H1 (cell line): ENCODE measurements around the gene ERC1. TPM values are rescaled to one million over a fixed set of nuclear protein-coding genes. Genes with fewer than 3 reads are reported as not detected.

ENCODE experiments used
- CTCF ChIA-PET: fragments of 300-600 bp; sonication (Branson Sonifier 250); formaldehyde crosslinking; loops from one replicate; lab custom pipeline; 2021; ENCODE audit not compliant: partially characterized antibody; lab: Charles Lee
- POLR2A ChIA-PET: fragments of 300-600 bp; sonication (Branson Sonifier 250); formaldehyde crosslinking; loops from one replicate; lab custom pipeline; 2021; ENCODE audit warnings: inconsistent platforms; ENCODE audit not compliant: partially characterized antibody; lab: Charles Lee
- DNase-seq, 2 experiments: peaks; one replicate each; pipeline versions ENCODE4 v3.0.0 to v3.0.0-alpha.2; 2010 to 2022; ENCODE audit warnings: low spot score in 2 of 2, low read depth in 1 of 2, mixed read lengths in 1 of 2
- FAIRE-seq: peaks from 2 replicates; lab custom pipeline; 2011; peaks lifted over from hg19 to GRCh38; lab: Jason Lieb, UNC
- H2AFZ ChIP-seq: 2 replicates; pipeline ENCODE4 v1.8.1; 2012; ENCODE audit warnings: low read length, inconsistent platforms
- H2AK5ac ChIP-seq: 2 replicates; pipeline ENCODE4 v1.6.1; 2013; ENCODE audit warnings: low read depth, low read length
- H2BK120ac ChIP-seq: replicated peaks from 2 replicates; pipeline ENCODE3; 2013; ENCODE audit warnings: low read depth, low read length, inconsistent platforms
- H2BK12ac ChIP-seq: 2 replicates; pipeline ENCODE4 v1.6.1; 2013; ENCODE audit warnings: low read depth, low read length
- H2BK15ac ChIP-seq: 2 replicates; pipeline ENCODE4 v1.6.1; 2013; ENCODE audit warnings: low read length
- H2BK20ac ChIP-seq: 2 replicates; pipeline ENCODE4 v1.6.1; 2013; ENCODE audit warnings: low read length
- H2BK5ac ChIP-seq: 2 replicates; pipeline ENCODE4 v1.6.1; 2013; ENCODE audit warnings: low read depth, low read length
- H3K14ac ChIP-seq: 2 replicates; pipeline ENCODE4 v1.6.1; 2013; ENCODE audit warnings: inconsistent platforms; ENCODE audit not compliant: insufficient read length
- H3K18ac ChIP-seq: 2 replicates; pipeline ENCODE4 v1.6.1; 2013; ENCODE audit warnings: low read length; ENCODE audit errors: extremely low read depth
- H3K23ac ChIP-seq: 2 replicates; pipeline ENCODE4 v1.6.1; 2013; ENCODE audit warnings: inconsistent platforms; ENCODE audit not compliant: insufficient read length
- H3K23me2 ChIP-seq: 2 replicates; pipeline ENCODE4 v1.6.1; 2013; ENCODE audit warnings: low read depth, low read length
- H3K27ac ChIP-seq: 2 replicates; pipeline ENCODE4 v1.6.1; 2011; ENCODE audit warnings: low read depth, low read length, inconsistent platforms
- H3K27me3 ChIP-seq, 4 experiments: replicated peaks in 1 of 4; 1 replicate in 1 of 4; 2 replicates in 3 of 4; pipeline versions ENCODE4 v1.6.1 to v1.8.1; 2011 to 2013; ENCODE audit warnings: low read length in 3 of 4, mild to moderate bottlenecking in 3 of 4, inconsistent platforms in 2 of 4, mixed read lengths in 2 of 4, moderate library complexity in 1 of 4; ENCODE audit not compliant: control insufficient read depth in 3 of 4, insufficient read depth in 3 of 4; ENCODE audit errors: extremely low read depth in 1 of 4
- H3K36me3 ChIP-seq, 4 experiments: 2 replicates each; pipeline versions ENCODE4 v1.6.1 to v1.8.1; 2011 to 2013; ENCODE audit warnings: mild to moderate bottlenecking in 4 of 4, low read length in 3 of 4, moderate library complexity in 2 of 4, control low read depth in 1 of 4, inconsistent platforms in 1 of 4; ENCODE audit not compliant: insufficient read depth in 4 of 4, control insufficient read depth in 2 of 4
- H3K4ac ChIP-seq: replicated peaks from 2 replicates; pipeline ENCODE3; 2013; ENCODE audit warnings: low read length, low read depth, mixed read lengths, inconsistent platforms; ENCODE audit not compliant: insufficient read length
- H3K4me1 ChIP-seq, 4 experiments: replicated peaks in 1 of 4; 1 replicate in 1 of 4; 2 replicates in 3 of 4; pipeline versions ENCODE4 v1.6.1 to v1.8.1; 2011 to 2013; ENCODE audit warnings: low read length in 3 of 4, inconsistent platforms in 2 of 4, mixed read lengths in 1 of 4; ENCODE audit not compliant: insufficient read depth in 4 of 4, control insufficient read depth in 3 of 4
- H3K4me2 ChIP-seq, 2 experiments: 2 replicates each; pipeline versions ENCODE4 v1.6.1 to v1.8.1; 2011 to 2013; ENCODE audit warnings: low read depth in 2 of 2, low read length in 2 of 2, control low read depth in 1 of 2, inconsistent platforms in 1 of 2, mild to moderate bottlenecking in 1 of 2; ENCODE audit not compliant: insufficient read depth in 1 of 2
- H3K4me3 ChIP-seq, 4 experiments: fragments of 200-600, 300-600 bp in 1 of 4; sonication (generic), shearing (Covaris generic), sonication (Bioruptor Twin) in 1 of 4; 2 replicates each; pipeline versions ENCODE4 v1.5.1 to v1.8.1; 2011 to 2016; ENCODE audit warnings: low read length in 4 of 4, low read depth in 3 of 4, control low read depth in 2 of 4, inconsistent platforms in 2 of 4, mild to moderate bottlenecking in 2 of 4, mixed read lengths in 1 of 4, moderate library complexity in 1 of 4; ENCODE audit not compliant: insufficient read depth in 2 of 4; ENCODE audit errors: extremely low read depth in 1 of 4
- H3K56ac ChIP-seq: replicated peaks from 2 replicates; pipeline ENCODE3; 2013; ENCODE audit warnings: low read depth, mild to moderate bottlenecking, mixed read lengths, low read length, inconsistent platforms; ENCODE audit not compliant: insufficient read length
- H3K79me1 ChIP-seq: 2 replicates; pipeline ENCODE4 v1.6.1; 2013; ENCODE audit warnings: low read depth, low read length, control low read depth
- H3K79me2 ChIP-seq, 2 experiments: 2 replicates each; pipeline versions ENCODE4 v1.6.1 to v1.8.1; 2012 to 2013; ENCODE audit warnings: low read length in 2 of 2, mild to moderate bottlenecking in 2 of 2, inconsistent platforms in 1 of 2; ENCODE audit not compliant: insufficient read depth in 2 of 2, control insufficient read depth in 1 of 2
- H3K9ac ChIP-seq, 4 experiments: replicated peaks in 1 of 4; 1 replicate in 1 of 4; 2 replicates in 3 of 4; pipeline versions ENCODE4 v1.6.1 to v1.8.1; 2011 to 2013; ENCODE audit warnings: low read depth in 3 of 4, low read length in 3 of 4, control low read depth in 2 of 4, mild to moderate bottlenecking in 2 of 4, moderate library complexity in 2 of 4, inconsistent platforms in 1 of 4; ENCODE audit errors: extremely low read depth in 1 of 4
- H3K9me3 ChIP-seq, 2 experiments: 2 replicates each; pipeline versions ENCODE4 v1.6.1 to v1.8.1; 2012 to 2013; ENCODE audit warnings: mild to moderate bottlenecking in 2 of 2, moderate library complexity in 2 of 2, control low read depth in 1 of 2, inconsistent platforms in 1 of 2, low read depth in 1 of 2, low read length in 1 of 2, mixed read lengths in 1 of 2; ENCODE audit not compliant: insufficient read depth in 2 of 2
- H4K20me1 ChIP-seq, 2 experiments: replicated peaks in 1 of 2; 2 replicates each; pipeline versions ENCODE3 to v1.8.1; 2011 to 2013; ENCODE audit warnings: inconsistent platforms in 2 of 2, low read length in 2 of 2, mild to moderate bottlenecking in 1 of 2; ENCODE audit not compliant: insufficient read depth in 2 of 2, control insufficient read depth in 1 of 2
- H4K5ac ChIP-seq: 2 replicates; pipeline ENCODE4 v1.6.1; 2013; ENCODE audit warnings: low read length, low read depth, mixed read lengths, inconsistent platforms; ENCODE audit not compliant: insufficient read length
- H4K8ac ChIP-seq: 2 replicates; pipeline ENCODE4 v1.8.0; 2013; ENCODE audit warnings: mild to moderate bottlenecking, moderate library complexity, low read length, inconsistent platforms; ENCODE audit not compliant: insufficient read depth; ENCODE audit errors: extremely low read depth
- H4K91ac ChIP-seq: replicated peaks from 2 replicates; pipeline ENCODE3; 2013; ENCODE audit warnings: low read length, mixed read lengths, inconsistent platforms; ENCODE audit not compliant: insufficient read length
- ASH2L ChIP-seq: fragments of 200-600, 300-600 bp; sonication (generic); IDR thresholded peaks from one replicate; pipeline ENCODE4 v1.7.1; 2017; ENCODE audit warnings: low read length
- BCL11A ChIP-seq, 2 experiments: IDR thresholded peaks; one replicate each; pipeline ENCODE4 v1.6.1; 2011; ENCODE audit warnings: low read depth in 2 of 2, low read length in 2 of 2, mild to moderate bottlenecking in 2 of 2
- CBX5 ChIP-seq: fragments of 300-800, 300-1000 bp; sonication (generic); IDR thresholded peaks from 2 replicates; pipeline ENCODE4 v1.7.1; 2016; ENCODE audit warnings: antibody characterized with exemption, low read length, low read depth
- CBX8 ChIP-seq: fragments of 300-800, 300-1000 bp; sonication (generic); IDR thresholded peaks from 2 replicates; pipeline ENCODE4 v1.7.1; 2016; ENCODE audit warnings: low read depth, low read length, borderline replicate concordance
- CHD2 ChIP-seq: IDR thresholded peaks from 2 replicates; pipeline ENCODE4 v1.6.1; 2012; ENCODE audit warnings: low read length, improper control_type of control experiment
- GABPA ChIP-seq: IDR thresholded peaks from 2 replicates; pipeline ENCODE4 v1.6.1; 2011; ENCODE audit warnings: mild to moderate bottlenecking, low read length, moderate library complexity, borderline replicate concordance; ENCODE audit not compliant: insufficient read depth
- HDAC2 ChIP-seq, 2 experiments: fragments of 300-600 bp in 1 of 2; sonication (generic) in 1 of 2; IDR thresholded peaks; 2 replicates each; pipeline ENCODE4 v1.6.1; 2011 to 2012; ENCODE audit warnings: low read depth in 2 of 2, low read length in 2 of 2, mild to moderate bottlenecking in 2 of 2, moderate library complexity in 2 of 2, borderline replicate concordance in 1 of 2, inconsistent platforms in 1 of 2
- KDM5A ChIP-seq: fragments of 200-600 bp; IDR thresholded peaks from 2 replicates; pipeline ENCODE4 v1.7.1; 2012; ENCODE audit warnings: mild to moderate bottlenecking, low read length, inconsistent platforms, mixed read lengths
- MAFK ChIP-seq: IDR thresholded peaks from 2 replicates; pipeline ENCODE4 v1.6.1; 2012; ENCODE audit warnings: low read depth, mild to moderate bottlenecking, improper control_type of control experiment, low read length
- NANOG ChIP-seq: IDR thresholded peaks from 2 replicates; pipeline ENCODE4 v1.6.1; 2011; ENCODE audit warnings: low read length, low read depth, mild to moderate bottlenecking, inconsistent platforms; ENCODE audit not compliant: insufficient read depth, poor library complexity, severe bottlenecking
- POU5F1 ChIP-seq: IDR thresholded peaks from 2 replicates; pipeline ENCODE4 v1.6.1; 2011; ENCODE audit warnings: low read depth, mild to moderate bottlenecking, low read length, moderate library complexity
- RAD21 ChIP-seq, 2 experiments: IDR thresholded peaks in 1 of 2; conservative IDR thresholded peaks in 1 of 2; 2 replicates each; pipeline ENCODE4 v1.6.1; 2011; ENCODE audit warnings: low read depth in 2 of 2, low read length in 2 of 2, improper control_type of control experiment in 1 of 2, inconsistent platforms in 1 of 2, mild to moderate bottlenecking in 1 of 2, moderate library complexity in 1 of 2
- ZNF274 ChIP-seq: IDR thresholded peaks from 2 replicates; pipeline ENCODE4 v1.7.0; 2012; ENCODE audit warnings: low read length, borderline replicate concordance; ENCODE audit errors: extremely low read depth
- WGBS, 2 experiments: shearing (Covaris generic) in 1 of 2; methylation state at CpG; one replicate each; pipeline versions ENCODE4 v1.1.6 to v1.1.7; 2013 to 2015; ENCODE audit warnings: low lambda C conversion rate in 2 of 2, mixed read lengths in 2 of 2, inconsistent platforms in 1 of 2, low coverage in 1 of 2, missing lambda C conversion rate in 1 of 2; ENCODE audit not compliant: insufficient replicate concordance in 2 of 2, insufficient coverage in 1 of 2, insufficient read length in 1 of 2; ENCODE audit errors: extremely low coverage in 1 of 2, missing lambda C conversion rate in 1 of 2; 5-methylcytosine and 5-hydroxymethylcytosine counted together
- polyA plus RNA-seq, 7 experiments: library from polyadenylated mRNA; depleted of rRNA in 3 of 7; stranded (reverse) in 5 of 7; unstranded in 2 of 7; fragments of >200 nt in 5 of 7; fragments of 200-250 nt in 2 of 7; gene quantifications; 1 replicate in 5 of 7; 2 replicates in 1 of 7; 4 replicates in 1 of 7; pipeline versions ENCODE4 v1.2.1 to v1.2.3, GENCODE V29; 2011 to 2013; ENCODE audit warnings: missing spikeins in 2 of 7, mixed read lengths in 2 of 7
- total RNA-seq: library from RNA; stranded (reverse); fragmentation: NEBNext Ultra II Directional; extraction: Animal tissue kit (Norgen Biotek cat#: 25700); gene quantifications from 2 replicates; pipeline ENCODE4 v1.2.1, GENCODE V29; 2021

The ERC1 gene
- total and polyA plus RNA-seq, 2 of the 8 experiments (the other 6 are each of a cell fraction or from before 2014, with no cell fraction given) = 7.8 to 45.7 TPM

- H4K5ac ChIP-seq = no peak overlapping the region
- no peak overlapping the region for H3K14ac ChIP-seq
- no peaks in the 10 kb centered on the region for H3K4me1 ChIP-seq
- 89% methylated on average over 8 of the region's 8 CpGs; no CpG with 5 or more reads in 1 of the 2 experiments for WGBS, 2 experiments
- H3K56ac ChIP-seq = no peak overlapping the region
- no peak overlapping the region for H2BK15ac ChIP-seq
- H2AFZ ChIP-seq = no peak overlapping the region
- H2BK12ac ChIP-seq = no peak overlapping the region
- H3K4me2 ChIP-seq = no peak overlapping the region
- H3K9me3 ChIP-seq = no peaks in the 10 kb centered on the region
- POLR2A ChIA-PET = interaction anchor here (0.6 kb wide), 1 partner anchor 10 kb away, joined by 3 read pairs; no protein-coding TSS in a partner anchor
- no peak overlapping the region for H4K8ac ChIP-seq
- H2AK5ac ChIP-seq = no peak overlapping the region
- FAIRE-seq = no peak
- no peak overlapping the region for H3K18ac ChIP-seq
- no peaks in the 10 kb centered on the region for H3K36me3 ChIP-seq
- H3K79me1 ChIP-seq = no peaks in the 10 kb centered on the region
- no peaks in the 10 kb centered on the region for H3K79me2 ChIP-seq
- no peak overlapping the region for H3K4me3 ChIP-seq
- H2BK120ac ChIP-seq = no peak overlapping the region
- no peaks in the 10 kb centered on the region for H4K20me1 ChIP-seq
- H2BK5ac ChIP-seq = no peak overlapping the region
- no peak overlapping the region for H3K4ac ChIP-seq
- CTCF ChIA-PET = interaction anchor here (0.6 to 1.3 kb wide), 3 partner anchors 14 to 76 kb away, joined by 3 to 5 read pairs (median 4); no protein-coding TSS in a partner anchor
- no peak overlapping the region for H4K91ac ChIP-seq
- H3K27ac ChIP-seq = no peak overlapping the region
- no peak for DNase-seq
- no peaks in the 10 kb centered on the region for H3K23me2 ChIP-seq
- H3K9ac ChIP-seq = no peak overlapping the region
- H2BK20ac ChIP-seq = no peak overlapping the region
- no peaks in the 10 kb centered on the region; a peak in 1 of 7 replicates for H3K27me3 ChIP-seq
- H3K23ac ChIP-seq = no peak overlapping the region
- no peak for TF ChIP-seq RAD21 (IDR thresholded peaks at IDR 0.05 in 1 of 2, conservative IDR thresholded peaks at IDR 0.05 in 1 of 2; ENCODE audit: low read depth in 2 of 2, low read length in 2 of 2)
- no peak for TF ChIP-seq ZNF274
- TF ChIP-seq MAFK = no peak
- no peak for TF ChIP-seq GABPA
- TF ChIP-seq BCL11A (IDR thresholded peaks at IDR 0.05; ENCODE audit: low read depth in 2 of 2, low read length in 2 of 2) = no peak
- TF ChIP-seq CBX5 = no peak
- TF ChIP-seq ASH2L = no peak
- TF ChIP-seq HDAC2 (IDR thresholded peaks at IDR 0.05; ENCODE audit: borderline replicate concordance in 1 of 2, low read depth in 2 of 2, low read length in 2 of 2) = no peak
- TF ChIP-seq CBX8 = no peak
- no peak for TF ChIP-seq CHD2
- no peak for TF ChIP-seq POU5F1
- no peak for TF ChIP-seq NANOG
- no peak for TF ChIP-seq KDM5A
These were observed 9.7 kb upstream of the ERC1 start for GRCh38 chr12:981176-981828.
